K562 (cell line): ENCODE data around the gene MACROD2. TPM values are rescaled to one million over a fixed set of nuclear protein-coding genes. Genes with fewer than 3 reads are reported as not detected.

Experiments
- TBL1XR1 ChIP-seq, 2 experiments: IDR thresholded peaks; 2 replicates each; pipeline ENCODE4 v1.6.1; 2012; ENCODE audit warnings: improper control_type of control experiment in 2 of 2, low read length in 2 of 2, mild to moderate bottlenecking in 1 of 2
- polyA plus RNA-seq, 8 experiments: library from polyadenylated mRNA; depleted of rRNA in 4 of 8; stranded (reverse) in 5 of 8; unstranded in 3 of 8; fragments of >200 nt; fragmentation: Nextera tagmentation in 2 of 8; fragmentation: Illumina TruSeq in 1 of 8; extraction: Ambion mirVana in 2 of 8; extraction: Trizol in 1 of 8; gene quantifications; 2 replicates each; pipeline versions ENCODE4 v1.2.1 to v1.2.3, GENCODE V29; 2011 to 2014; ENCODE audit warnings: inconsistent platforms in 1 of 8, missing spikeins in 1 of 8
- total RNA-seq, 7 experiments: library from RNA; depleted of rRNA in 6 of 7; stranded (reverse); fragments of >200 nt in 6 of 7; fragmentation: Illumina TruSeq in 2 of 7; extraction: Trizol in 2 of 7; gene quantifications; 2 replicates each; pipeline versions ENCODE4 v1.2.1 to v1.2.3, GENCODE V29; 2011 to 2021; ENCODE audit warnings: low replicate concordance in 1 of 7
- TF ChIP-seq, protein P1 (sequence below), 2 experiments: fragments of 450-650 bp; IDR thresholded peaks; 2 replicates each; pipeline ENCODE4 v1.6.1; 2016; ENCODE audit warnings: mild to moderate bottlenecking in 2 of 2, borderline replicate concordance in 1 of 2, low read depth in 1 of 2, moderate library complexity in 1 of 2
- TF ChIP-seq, protein P2 (sequence below): fragments of 250-450 bp; sonication (Bioruptor Pico); IDR thresholded peaks from 2 replicates; pipeline ENCODE4 v1.5.0; 2022; ENCODE audit warnings: mild to moderate bottlenecking

The MACROD2 gene
- total and polyA plus RNA-seq, 9 of the 15 experiments (the other 6 are each of a cell fraction or from before 2014, with no cell fraction given): not detected

DNA sequence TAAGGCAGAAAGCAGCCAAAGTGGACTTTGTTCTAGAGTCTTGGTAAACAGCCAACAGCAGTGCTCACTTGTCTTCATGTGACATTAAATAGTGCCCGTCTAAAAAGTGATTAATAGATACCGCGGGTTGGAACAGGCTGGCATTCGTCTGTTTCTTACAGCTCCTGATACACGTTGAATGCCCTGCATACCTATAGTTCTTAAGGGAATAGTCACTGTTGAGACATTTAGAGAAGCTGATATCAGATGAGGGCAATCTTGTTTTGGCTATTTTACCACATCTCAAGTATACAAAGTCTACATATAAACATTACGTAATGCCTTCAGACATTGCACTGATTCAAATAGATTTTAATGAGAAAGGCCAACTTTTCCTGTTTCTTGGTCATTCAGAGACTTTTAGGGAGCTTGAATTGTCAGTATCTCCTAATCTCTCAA lies 717.0 kb downstream of the MACROD2 start (continued):
- TF ChIP-seq, protein P1, sequence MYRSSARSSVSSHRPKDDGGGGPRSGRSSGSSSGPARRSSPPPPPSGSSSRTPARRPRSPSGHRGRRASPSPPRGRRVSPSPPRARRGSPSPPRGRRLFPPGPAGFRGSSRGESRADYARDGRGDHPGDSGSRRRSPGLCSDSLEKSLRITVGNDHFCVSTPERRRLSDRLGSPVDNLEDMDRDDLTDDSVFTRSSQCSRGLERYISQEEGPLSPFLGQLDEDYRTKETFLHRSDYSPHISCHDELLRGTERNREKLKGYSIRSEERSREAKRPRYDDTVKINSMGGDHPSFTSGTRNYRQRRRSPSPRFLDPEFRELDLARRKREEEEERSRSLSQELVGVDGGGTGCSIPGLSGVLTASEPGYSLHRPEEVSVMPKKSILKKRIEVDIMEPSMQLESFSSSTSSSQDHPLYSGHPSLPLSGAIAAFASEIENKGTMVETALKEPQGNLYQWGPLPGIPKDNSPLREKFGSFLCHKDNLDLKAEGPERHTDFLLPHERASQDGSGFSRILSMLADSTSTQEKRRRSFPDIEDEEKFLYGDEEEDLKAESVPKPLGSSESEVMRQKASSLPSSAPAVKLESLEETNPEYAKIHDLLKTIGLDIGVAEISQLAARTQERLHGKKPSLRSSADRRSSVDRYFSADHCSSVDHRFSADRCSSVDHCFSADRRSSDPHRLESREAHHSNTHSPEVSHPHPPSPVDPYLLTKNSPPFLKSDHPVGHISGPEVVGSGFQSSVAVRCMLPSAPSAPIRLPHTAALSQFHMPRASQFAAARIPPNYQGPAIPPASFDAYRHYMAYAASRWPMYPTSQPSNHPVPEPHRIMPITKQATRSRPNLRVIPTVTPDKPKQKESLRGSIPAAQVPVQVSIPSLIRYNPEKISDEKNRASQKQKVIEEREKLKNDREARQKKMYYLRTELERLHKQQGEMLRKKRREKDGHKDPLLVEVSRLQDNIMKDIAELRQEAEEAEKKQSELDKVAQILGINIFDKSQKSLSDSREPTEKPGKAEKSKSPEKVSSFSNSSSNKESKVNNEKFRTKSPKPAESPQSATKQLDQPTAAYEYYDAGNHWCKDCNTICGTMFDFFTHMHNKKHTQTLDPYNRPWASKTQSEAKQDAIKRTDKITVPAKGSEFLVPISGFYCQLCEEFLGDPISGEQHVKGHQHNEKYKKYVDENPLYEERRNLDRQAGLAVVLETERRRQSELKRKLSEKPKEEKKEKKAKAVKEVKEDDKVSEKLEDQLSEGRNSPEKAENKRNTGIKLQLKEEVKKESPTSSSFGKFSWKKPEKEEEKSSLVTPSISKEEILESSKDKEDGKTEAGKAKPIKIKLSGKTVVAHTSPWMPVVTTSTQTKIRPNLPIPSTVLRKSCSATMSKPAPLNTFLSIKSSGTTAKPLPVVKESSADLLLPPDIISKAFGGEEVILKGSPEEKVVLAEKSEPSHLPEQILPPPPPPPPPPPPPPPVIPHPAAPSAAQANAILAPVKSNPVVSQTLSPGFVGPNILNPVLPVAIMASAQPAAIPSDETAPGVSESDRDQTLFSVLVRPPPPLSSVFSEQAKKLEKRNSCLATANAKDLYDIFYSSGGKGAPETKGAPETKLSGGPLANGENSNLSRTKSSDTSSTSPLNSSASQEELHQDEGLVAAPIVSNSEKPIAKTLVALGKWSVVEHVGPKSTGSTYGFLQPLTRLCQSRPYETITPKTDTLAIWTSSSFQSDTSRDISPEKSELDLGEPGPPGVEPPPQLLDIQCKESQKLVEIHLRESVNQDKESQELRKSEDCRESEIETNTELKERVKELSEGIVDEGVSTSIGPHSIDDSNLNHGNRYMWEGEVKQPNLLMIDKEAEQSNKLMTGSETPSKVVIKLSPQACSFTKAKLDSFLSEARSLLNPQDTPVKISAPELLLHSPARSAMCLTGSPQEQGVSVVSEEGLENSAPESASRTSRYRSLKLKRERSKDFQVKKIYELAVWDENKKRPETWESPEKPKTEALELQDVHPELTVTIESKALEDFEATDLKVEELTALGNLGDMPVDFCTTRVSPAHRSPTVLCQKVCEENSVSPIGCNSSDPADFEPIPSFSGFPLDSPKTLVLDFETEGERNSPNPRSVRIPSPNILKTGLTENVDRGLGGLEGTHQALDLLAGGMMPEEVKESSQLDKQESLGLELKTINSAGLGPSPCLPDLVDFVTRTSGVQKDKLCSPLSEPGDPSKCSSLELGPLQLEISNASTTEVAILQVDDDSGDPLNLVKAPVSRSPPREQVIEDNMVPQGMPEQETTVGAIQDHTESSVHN (IDR thresholded peaks at IDR 0.05; ENCODE audit: borderline replicate concordance in 1 of 2, low read depth in 1 of 2): no peak
- TF ChIP-seq TBL1XR1 (IDR thresholded peaks at IDR 0.05; ENCODE audit: low read length in 2 of 2): no peak
- TF ChIP-seq, protein P2, sequence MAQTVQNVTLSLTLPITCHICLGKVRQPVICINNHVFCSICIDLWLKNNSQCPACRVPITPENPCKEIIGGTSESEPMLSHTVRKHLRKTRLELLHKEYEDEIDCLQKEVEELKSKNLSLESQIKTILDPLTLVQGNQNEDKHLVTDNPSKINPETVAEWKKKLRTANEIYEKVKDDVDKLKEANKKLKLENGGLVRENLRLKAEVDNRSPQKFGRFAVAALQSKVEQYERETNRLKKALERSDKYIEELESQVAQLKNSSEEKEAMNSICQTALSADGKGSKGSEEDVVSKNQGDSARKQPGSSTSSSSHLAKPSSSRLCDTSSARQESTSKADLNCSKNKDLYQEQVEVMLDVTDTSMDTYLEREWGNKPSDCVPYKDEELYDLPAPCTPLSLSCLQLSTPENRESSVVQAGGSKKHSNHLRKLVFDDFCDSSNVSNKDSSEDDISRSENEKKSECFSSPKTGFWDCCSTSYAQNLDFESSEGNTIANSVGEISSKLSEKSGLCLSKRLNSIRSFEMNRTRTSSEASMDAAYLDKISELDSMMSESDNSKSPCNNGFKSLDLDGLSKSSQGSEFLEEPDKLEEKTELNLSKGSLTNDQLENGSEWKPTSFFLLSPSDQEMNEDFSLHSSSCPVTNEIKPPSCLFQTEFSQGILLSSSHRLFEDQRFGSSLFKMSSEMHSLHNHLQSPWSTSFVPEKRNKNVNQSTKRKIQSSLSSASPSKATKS (CRISPR knock-in tag): no peak
